Tibial nerve (tissue), 4 donors: ENCODE results near the gene ARHGAP33. TPM values are rescaled to one million over a fixed set of nuclear protein-coding genes. Genes with fewer than 3 reads are reported as not detected.

Source experiments
- DNase-seq, 2 donors: peaks; one replicate each; pipeline ENCODE4 v3.0.0-alpha.2; 2019; ENCODE audit warnings: low spot score in 2 of 2
- H3K27ac ChIP-seq, 4 donors: fragments of 200-600 bp; sonication (generic) in 3 of 4; one replicate each; pipeline ENCODE4 v1.5.1; 2017 to 2019; ENCODE audit warnings: mild to moderate bottlenecking in 1 of 4
- H3K27me3 ChIP-seq, 2 donors: fragments of 200-600 bp; sonication (generic) in 1 of 2; one replicate each; pipeline versions ENCODE4 v1.5.1 to v1.6.0; 2017 to 2019
- H3K36me3 ChIP-seq, 3 donors: fragments of 200-600 bp; sonication (generic); one replicate each; pipeline ENCODE4 v1.5.1; 2018 to 2019
- H3K4me1 ChIP-seq, 4 donors: fragments of 200-600 bp; sonication (generic) in 3 of 4; one replicate each; pipeline ENCODE4 v1.5.1; 2017 to 2019
- H3K4me3 ChIP-seq, 4 donors: fragments of 200-600 bp; sonication (generic) in 3 of 4; one replicate each; pipeline ENCODE4 v1.5.1; 2017 to 2019; ENCODE audit warnings: mild to moderate bottlenecking in 1 of 4, moderate library complexity in 1 of 4
- H3K9me3 ChIP-seq, 4 donors: fragments of 200-600 bp; sonication (generic) in 3 of 4; one replicate each; pipeline ENCODE4 v1.5.1; 2017 to 2019
- EP300 ChIP-seq, 2 donors: sonication (generic); formaldehyde crosslinking; IDR thresholded peaks; one replicate each; pipeline ENCODE4 v1.6.1; 2017; ENCODE audit warnings: antibody characterized with exemption in 2 of 2, mild to moderate bottlenecking in 1 of 2
- POLR2A ChIP-seq, 2 donors: fragments of 450-650 bp; IDR thresholded peaks; one replicate each; pipeline ENCODE4 v1.6.1; 2017; ENCODE audit warnings: antibody characterized with exemption in 2 of 2, mild to moderate bottlenecking in 2 of 2, moderate library complexity in 2 of 2
- WGBS, 2 donors: methylation state at CpG; one replicate each; pipeline ENCODE4 v1.1.5; 2018; 5-methylcytosine and 5-hydroxymethylcytosine counted together
- total RNA-seq, 4 donors: library from RNA; depleted of rRNA; stranded (reverse); fragments of >200 nt; gene quantifications; one replicate each; pipeline ENCODE4 v1.1.0, GENCODE V29; 2016
- TF ChIP-seq, protein P1 (sequence below), 5 experiments: fragments of 200-600 bp in 3 of 5; fragments of 450-650 bp in 2 of 5; sonication (generic) in 3 of 5; IDR thresholded peaks; one replicate each; pipeline ENCODE4 v1.5.1; 2016 to 2019; ENCODE audit warnings: antibody characterized with exemption in 5 of 5, mild to moderate bottlenecking in 3 of 5, moderate library complexity in 2 of 5

Gene ARHGAP33
- total RNA-seq, 4 donors from 2014 or later, result 6.6 to 46.8 (median 26.1) TPM

DNA sequence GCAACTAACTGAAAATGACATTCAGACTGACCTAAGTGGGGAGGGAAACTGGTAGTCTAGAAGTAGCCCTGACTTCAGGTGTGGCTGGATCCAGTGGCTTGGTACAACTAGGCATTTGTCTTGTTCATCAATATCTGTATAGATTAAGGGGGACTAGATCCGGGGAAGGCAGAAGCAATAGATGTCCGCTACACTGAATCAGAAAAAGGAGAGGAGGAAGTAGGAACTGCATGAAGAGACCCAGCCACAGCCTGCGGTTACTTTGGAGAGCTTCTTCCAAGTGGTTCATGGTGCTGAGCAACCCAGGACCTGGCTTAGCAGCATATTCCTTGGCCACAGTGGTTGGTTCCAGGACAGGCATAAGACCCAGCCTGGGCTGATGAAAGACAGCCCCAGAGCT is 47.2 kb downstream of the ARHGAP33 start:
- 72 to 85% methylated on average over 3 of the region's 3 CpGs for WGBS, 2 donors

DNA sequence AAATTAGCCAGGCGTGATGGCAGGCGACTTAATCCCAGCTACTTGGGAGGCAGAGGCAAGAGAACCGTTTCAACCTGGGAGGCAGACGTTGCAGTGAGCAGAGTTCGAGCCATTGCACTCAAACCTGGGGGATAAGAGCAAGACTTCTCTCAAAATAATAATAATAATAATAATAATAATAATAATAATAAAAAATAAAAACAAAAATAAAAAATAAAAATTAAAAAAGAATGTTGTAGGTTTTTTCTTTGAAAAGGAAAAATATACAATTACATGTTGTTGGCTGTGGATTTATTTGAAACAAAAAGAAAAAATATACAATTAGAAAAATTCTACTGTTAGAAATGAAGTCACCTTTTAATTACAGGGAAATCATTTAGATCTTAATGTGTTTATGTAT is 48.8 kb downstream of the ARHGAP33 start:
- TF ChIP-seq EP300 (IDR thresholded peaks at IDR 0.05), result no peak
- TF ChIP-seq POLR2A (IDR thresholded peaks at IDR 0.05), result no peak
- TF ChIP-seq, protein P1, sequence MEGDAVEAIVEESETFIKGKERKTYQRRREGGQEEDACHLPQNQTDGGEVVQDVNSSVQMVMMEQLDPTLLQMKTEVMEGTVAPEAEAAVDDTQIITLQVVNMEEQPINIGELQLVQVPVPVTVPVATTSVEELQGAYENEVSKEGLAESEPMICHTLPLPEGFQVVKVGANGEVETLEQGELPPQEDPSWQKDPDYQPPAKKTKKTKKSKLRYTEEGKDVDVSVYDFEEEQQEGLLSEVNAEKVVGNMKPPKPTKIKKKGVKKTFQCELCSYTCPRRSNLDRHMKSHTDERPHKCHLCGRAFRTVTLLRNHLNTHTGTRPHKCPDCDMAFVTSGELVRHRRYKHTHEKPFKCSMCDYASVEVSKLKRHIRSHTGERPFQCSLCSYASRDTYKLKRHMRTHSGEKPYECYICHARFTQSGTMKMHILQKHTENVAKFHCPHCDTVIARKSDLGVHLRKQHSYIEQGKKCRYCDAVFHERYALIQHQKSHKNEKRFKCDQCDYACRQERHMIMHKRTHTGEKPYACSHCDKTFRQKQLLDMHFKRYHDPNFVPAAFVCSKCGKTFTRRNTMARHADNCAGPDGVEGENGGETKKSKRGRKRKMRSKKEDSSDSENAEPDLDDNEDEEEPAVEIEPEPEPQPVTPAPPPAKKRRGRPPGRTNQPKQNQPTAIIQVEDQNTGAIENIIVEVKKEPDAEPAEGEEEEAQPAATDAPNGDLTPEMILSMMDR (IDR thresholded peaks at IDR 0.05), result no peak
- Histone ChIP-seq H3K4me1 (no peaks in the 10 kb centered on the region), H3K27me3 (peaks cover 0 to 23% of the 10 kb centered on the region in 2 donors), H3K4me3 (no peak overlapping the region), H3K36me3 (no peaks in the 10 kb centered on the region), H3K9me3 (no peaks in the 10 kb centered on the region), H3K27ac (no peak overlapping the region)
- no peak for DNase-seq
- 80 to 85% methylated on average over 5 of the region's 5 CpGs for WGBS, 2 donors

More for the DNA sequence above, 47.2 kb downstream of the ARHGAP33 start:
- H3K27ac ChIP-seq, result no peak overlapping the region
- TF ChIP-seq EP300 (IDR thresholded peaks at IDR 0.05), result no peak
- no peak for TF ChIP-seq POLR2A (IDR thresholded peaks at IDR 0.05)
- TF ChIP-seq, protein P1 (IDR thresholded peaks at IDR 0.05), result no peak
- no peaks in the 10 kb centered on the region for H3K36me3 ChIP-seq
- DNase-seq, result no peak
- no peaks in the 10 kb centered on the region for H3K4me1 ChIP-seq
- H3K9me3 ChIP-seq, result no peaks in the 10 kb centered on the region
- H3K4me3 ChIP-seq, result no peak overlapping the region
- H3K27me3 ChIP-seq, result peaks cover 0 to 32% of the 10 kb centered on the region in 2 donors

DNA sequence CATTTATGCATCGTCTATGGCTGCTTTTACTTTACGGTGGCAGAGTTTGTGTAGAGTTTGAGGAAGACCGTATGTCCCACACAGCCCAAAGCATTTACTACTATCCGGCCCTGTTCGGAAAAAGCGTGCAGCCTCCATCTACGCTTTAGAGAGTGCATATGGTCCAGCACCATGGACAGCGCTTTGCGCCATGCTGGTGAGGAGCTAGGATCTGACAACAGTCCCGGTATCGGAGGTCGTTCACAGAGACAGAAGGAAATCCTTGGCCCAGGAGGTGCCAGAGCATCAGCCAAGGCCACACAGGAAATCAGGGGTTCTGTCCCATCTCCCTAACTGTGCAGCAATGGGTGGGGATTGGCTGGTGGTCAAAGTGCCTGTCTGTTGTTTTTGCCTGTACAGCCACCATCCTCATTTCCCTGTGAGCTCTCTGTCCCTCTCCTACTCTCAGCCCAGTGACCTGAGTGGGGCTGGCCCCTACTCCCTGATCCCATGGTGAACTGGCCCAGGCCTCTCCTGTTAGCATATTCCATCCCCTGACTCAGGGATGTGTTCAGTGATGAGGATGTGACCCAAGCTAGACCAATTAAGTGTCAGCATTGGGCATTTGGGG is 53.4 kb downstream of the ARHGAP33 start:
- no peaks in the 10 kb centered on the region for H3K9me3 ChIP-seq
- peaks cover 0 to 32% of the 10 kb centered on the region in 2 donors for H3K27me3 ChIP-seq
- no peak overlapping the region for H3K27ac ChIP-seq
- WGBS, 2 donors, result 9 to 10% methylated on average over 12 of the region's 12 CpGs
- TF ChIP-seq POLR2A (IDR thresholded peaks at IDR 0.05) (no peak), EP300 (IDR thresholded peaks at IDR 0.05) (no peak)
- TF ChIP-seq, protein P1 (IDR thresholded peaks at IDR 0.05), result no peak
- H3K4me3 ChIP-seq, result no peak overlapping the region
- H3K4me1 ChIP-seq, result no peaks in the 10 kb centered on the region
- H3K36me3 ChIP-seq, result no peaks in the 10 kb centered on the region
- peak in 1 of 2 donors; percentile 59 for DNase-seq

DNA sequence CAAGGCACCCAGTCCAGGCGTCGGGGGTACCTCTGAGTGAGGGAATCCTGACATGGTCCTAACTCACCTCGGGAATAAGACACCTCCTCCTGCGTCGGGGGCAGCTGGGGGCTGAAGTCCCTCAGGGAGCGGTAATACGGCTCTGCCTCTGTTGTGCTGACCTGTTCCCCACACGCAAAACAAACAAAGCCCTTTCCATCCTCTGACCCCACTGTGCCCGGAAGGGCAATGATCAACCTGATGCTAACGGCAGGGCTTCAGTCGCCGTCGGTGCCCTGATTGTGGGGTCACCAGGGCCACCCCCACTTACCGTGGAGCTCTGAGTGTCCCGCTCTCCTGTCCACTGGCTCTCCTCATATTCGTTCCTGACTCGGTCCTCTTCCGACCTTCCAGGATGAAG is 55.6 kb downstream of the ARHGAP33 start:
- H3K9me3 ChIP-seq, result no peaks in the 10 kb centered on the region
- peaks cover 0 to 29% of the 10 kb centered on the region in 2 donors for H3K27me3 ChIP-seq
- no peak overlapping the region for H3K4me3 ChIP-seq
- no peaks in the 10 kb centered on the region for H3K4me1 ChIP-seq
- H3K27ac ChIP-seq, result no peak overlapping the region
- DNase-seq, result no peak
- 67 to 73% methylated on average over 18 of the region's 18 CpGs for WGBS, 2 donors
- H3K36me3 ChIP-seq, result no peaks in the 10 kb centered on the region
- TF ChIP-seq POLR2A (IDR thresholded peaks at IDR 0.05) (no peak), EP300 (IDR thresholded peaks at IDR 0.05) (no peak)
- TF ChIP-seq, protein P1 (IDR thresholded peaks at IDR 0.05), result no peak

DNA sequence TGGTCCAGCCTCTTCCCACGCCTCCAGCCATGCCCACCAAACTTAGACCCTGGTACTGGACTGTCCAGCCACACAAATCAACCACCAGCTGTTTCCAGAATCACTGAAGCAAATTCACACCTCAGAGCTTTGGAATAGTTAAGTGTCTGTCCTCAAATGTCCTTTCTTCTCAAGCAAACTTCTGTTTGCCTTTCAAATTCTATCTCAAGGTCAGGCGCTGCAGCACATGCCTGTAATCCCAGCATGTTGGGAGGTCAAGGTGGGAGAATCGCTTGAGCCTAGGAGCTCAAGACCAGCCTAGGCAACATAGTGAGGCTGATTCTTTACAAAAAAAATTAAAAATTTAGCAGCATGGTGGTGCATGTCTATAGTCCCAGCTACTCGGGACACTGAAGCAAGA is 56.7 kb downstream of the ARHGAP33 start:
- 68 to 74% methylated on average over 4 of the region's 4 CpGs for WGBS, 2 donors
- H3K27me3 ChIP-seq, result peaks cover 0 to 33% of the 10 kb centered on the region in 2 donors
- no peak for DNase-seq

More for the DNA sequence above, 56.7 kb downstream of the ARHGAP33 start:
- no peak overlapping the region for H3K4me3 ChIP-seq
- H3K9me3 ChIP-seq, result no peaks in the 10 kb centered on the region
- H3K27ac ChIP-seq, result no peak overlapping the region
- H3K4me1 ChIP-seq, result no peaks in the 10 kb centered on the region
- TF ChIP-seq POLR2A (IDR thresholded peaks at IDR 0.05) (no peak), EP300 (IDR thresholded peaks at IDR 0.05) (no peak)
- TF ChIP-seq, protein P1 (IDR thresholded peaks at IDR 0.05), result no peak
- no peaks in the 10 kb centered on the region for H3K36me3 ChIP-seq
